Measurements from ENCODE around the gene KCP. TPM values are rescaled to one million over a fixed set of nuclear protein-coding genes. Genes with fewer than 3 reads are reported as not detected.

The KCP gene
- polyA plus RNA-seq, 1 donor (not counting 4 experiments of a cell fraction or from before 2014, with no cell fraction given) = not detected

DNA sequence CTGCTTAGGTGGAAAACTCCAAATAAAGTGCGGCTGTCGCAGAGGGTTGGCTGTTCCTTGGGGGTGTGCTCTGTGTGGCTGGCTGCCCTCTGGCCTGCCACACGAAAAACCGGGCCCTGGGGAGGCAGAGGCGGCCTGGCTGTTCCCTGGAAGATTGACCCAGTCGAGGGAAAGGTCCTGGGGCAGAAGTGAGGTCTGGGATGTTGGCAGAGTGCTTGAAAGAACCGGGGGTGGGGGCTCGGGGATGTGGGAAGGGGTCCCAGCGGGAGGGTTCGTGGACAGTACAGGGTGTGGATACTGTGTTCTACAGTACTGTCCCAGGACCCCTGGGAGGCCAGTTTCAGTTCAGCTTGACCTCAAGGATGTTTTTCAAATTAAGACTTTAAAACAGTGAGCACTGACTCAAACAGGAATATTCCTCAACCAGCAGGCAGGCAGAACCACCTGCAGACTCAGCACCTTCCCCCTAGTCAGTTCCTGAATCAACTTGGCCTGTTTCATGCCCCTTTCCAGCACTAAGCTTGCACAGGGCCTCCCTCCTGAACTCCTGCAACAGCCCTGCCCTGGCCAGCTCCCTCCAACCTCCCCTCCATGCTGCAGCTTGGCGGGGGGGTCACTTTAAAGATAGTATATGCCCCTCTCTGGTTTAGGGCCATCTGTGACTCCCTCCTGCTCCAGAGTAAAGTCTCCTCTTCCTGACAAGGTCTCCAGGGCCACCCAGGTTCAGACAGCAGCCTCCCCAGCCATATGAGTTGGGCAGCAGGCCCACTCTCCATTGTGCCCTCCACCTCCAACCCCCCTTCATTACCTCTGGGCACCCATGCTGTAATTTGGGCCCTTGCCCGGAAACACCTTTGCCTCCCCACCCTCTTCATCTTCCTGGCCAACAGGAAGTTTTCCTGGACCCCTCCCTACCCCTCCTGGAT lies 51.0 kb downstream of the KCP start:
- no peak overlapping the region for H3K4me3 ChIP-seq (ENCODE audit: control insufficient read depth in 2 of 3, extremely low read depth in 1 of 3, insufficient read depth in 2 of 3, low read depth in 1 of 3, low read length in 3 of 3)
- no peak overlapping the region for H2AFZ ChIP-seq (ENCODE audit: control insufficient read depth, low read length)
- no peak for FAIRE-seq
- H3K4me1 ChIP-seq (ENCODE audit: control insufficient read depth, extremely low read depth, insufficient read depth, low read length) = peaks cover 14% of the 10 kb centered on the region
- no peaks in the 10 kb centered on the region for H3K9me3 ChIP-seq (ENCODE audit: control insufficient read depth, low read depth, low read length)
- TF ChIP-seq EZH2 (IDR thresholded peaks at IDR 0.05; ENCODE audit: low read length) = no peak
- TF ChIP-seq, protein P1, sequence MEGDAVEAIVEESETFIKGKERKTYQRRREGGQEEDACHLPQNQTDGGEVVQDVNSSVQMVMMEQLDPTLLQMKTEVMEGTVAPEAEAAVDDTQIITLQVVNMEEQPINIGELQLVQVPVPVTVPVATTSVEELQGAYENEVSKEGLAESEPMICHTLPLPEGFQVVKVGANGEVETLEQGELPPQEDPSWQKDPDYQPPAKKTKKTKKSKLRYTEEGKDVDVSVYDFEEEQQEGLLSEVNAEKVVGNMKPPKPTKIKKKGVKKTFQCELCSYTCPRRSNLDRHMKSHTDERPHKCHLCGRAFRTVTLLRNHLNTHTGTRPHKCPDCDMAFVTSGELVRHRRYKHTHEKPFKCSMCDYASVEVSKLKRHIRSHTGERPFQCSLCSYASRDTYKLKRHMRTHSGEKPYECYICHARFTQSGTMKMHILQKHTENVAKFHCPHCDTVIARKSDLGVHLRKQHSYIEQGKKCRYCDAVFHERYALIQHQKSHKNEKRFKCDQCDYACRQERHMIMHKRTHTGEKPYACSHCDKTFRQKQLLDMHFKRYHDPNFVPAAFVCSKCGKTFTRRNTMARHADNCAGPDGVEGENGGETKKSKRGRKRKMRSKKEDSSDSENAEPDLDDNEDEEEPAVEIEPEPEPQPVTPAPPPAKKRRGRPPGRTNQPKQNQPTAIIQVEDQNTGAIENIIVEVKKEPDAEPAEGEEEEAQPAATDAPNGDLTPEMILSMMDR (optimal IDR thresholded peaks at IDR 0.05 in 1 of 3, IDR thresholded peaks at IDR 0.05 in 1 of 3, conservative IDR thresholded peaks at IDR 0.05 in 1 of 3; ENCODE audit: extremely low read depth in 1 of 3, insufficient read depth in 2 of 3, low read length in 3 of 3) = no peak
- H3K27me3 ChIP-seq (ENCODE audit: control insufficient read depth, extremely low read depth, insufficient read depth, low read length) = no peaks in the 10 kb centered on the region
- no peaks in the 10 kb centered on the region for H3K9me1 ChIP-seq (ENCODE audit: control insufficient read depth, extremely low read depth, insufficient read depth, low read length)
- no peaks in the 10 kb centered on the region for H4K20me1 ChIP-seq (ENCODE audit: control insufficient read depth, extremely low read depth, insufficient read depth, low read length)
- H3K36me3 ChIP-seq (ENCODE audit: control insufficient read depth in 2 of 2, extremely low read depth in 1 of 2, insufficient read depth in 2 of 2, low read length in 2 of 2) = peaks cover 0 to 1% of the 10 kb centered on the region in 2 experiments
- no peak overlapping the region for H3K4me2 ChIP-seq (ENCODE audit: control insufficient read depth, extremely low read depth, insufficient read depth, low read depth, low read length)
- dilution Hi-C loops (cut with MboI; ENCODE audit: extremely low pct_ligation_motif_present, low sequenced_read_pairs) = no loop called here
- no peak overlapping the region for H3K9ac ChIP-seq (ENCODE audit: control insufficient read depth, extremely low read depth, insufficient read depth, low read length)
- no peak overlapping the region for H3K27ac ChIP-seq (ENCODE audit: control insufficient read depth, insufficient read depth, low read length)
- no peak for DNase-seq (ENCODE audit: low read depth, low spot score)
- peaks cover 18% of the 10 kb centered on the region for H3K79me2 ChIP-seq (ENCODE audit: control insufficient read depth, insufficient read depth, low read length)

DNA sequence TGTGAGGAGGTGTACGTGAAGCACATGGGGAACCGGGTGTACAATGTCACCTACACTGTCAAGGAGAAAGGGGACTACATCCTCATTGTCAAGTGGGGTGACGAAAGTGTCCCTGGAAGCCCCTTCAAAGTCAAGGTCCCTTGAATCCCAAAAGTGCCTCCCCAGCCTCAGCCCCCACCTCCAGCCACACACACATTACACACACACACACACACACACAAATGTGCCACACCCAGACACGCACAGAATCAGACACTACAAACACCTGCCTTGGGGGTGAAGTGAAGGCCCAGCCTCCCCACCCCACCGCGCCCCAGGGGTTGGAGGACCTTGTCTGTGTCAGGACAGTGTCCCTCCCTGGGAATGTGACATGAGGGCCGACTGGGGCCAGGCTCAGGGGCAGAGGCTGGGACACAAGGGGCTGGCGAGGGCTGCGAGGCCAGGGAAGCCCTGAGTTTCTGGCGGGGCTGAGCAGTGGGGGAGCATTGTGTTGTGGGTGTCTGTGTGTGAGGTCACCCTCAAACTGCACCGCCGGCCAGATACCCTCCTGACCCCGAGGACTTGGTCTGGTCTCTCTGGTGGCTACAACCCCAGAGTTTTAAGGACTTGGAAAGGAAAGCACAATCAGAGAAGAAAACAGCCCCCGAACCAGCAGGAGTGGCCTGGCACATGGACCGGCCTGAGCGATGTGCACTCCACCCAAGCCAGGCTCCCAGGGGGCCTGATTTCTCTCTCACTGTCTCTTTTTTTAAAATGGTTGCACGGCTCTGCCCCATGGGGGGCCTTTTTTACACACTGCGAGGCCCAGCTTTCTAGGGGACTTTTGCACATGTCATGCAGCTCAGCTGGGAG lies 51.9 kb downstream of the KCP start:
- Histone ChIP-seq H3K4me3 (ENCODE audit: control insufficient read depth in 2 of 3, extremely low read depth in 1 of 3, insufficient read depth in 2 of 3, low read depth in 1 of 3, low read length in 3 of 3) (no peak overlapping the region), H3K4me2 (ENCODE audit: control insufficient read depth, extremely low read depth, insufficient read depth, low read depth, low read length) (no peak overlapping the region), H3K4me1 (ENCODE audit: control insufficient read depth, extremely low read depth, insufficient read depth, low read length) (peaks cover 6% of the 10 kb centered on the region), H3K36me3 (ENCODE audit: control insufficient read depth in 2 of 2, extremely low read depth in 1 of 2, insufficient read depth in 2 of 2, low read length in 2 of 2) (no peaks in the 10 kb centered on the region), H2AFZ (ENCODE audit: control insufficient read depth, low read length) (no peak overlapping the region), H3K79me2 (ENCODE audit: control insufficient read depth, insufficient read depth, low read length) (peaks cover 9% of the 10 kb centered on the region), H4K20me1 (ENCODE audit: control insufficient read depth, extremely low read depth, insufficient read depth, low read length) (no peaks in the 10 kb centered on the region), H3K27me3 (ENCODE audit: control insufficient read depth, extremely low read depth, insufficient read depth, low read length) (no peaks in the 10 kb centered on the region), H3K9ac (ENCODE audit: control insufficient read depth, extremely low read depth, insufficient read depth, low read length) (no peak overlapping the region), H3K27ac (ENCODE audit: control insufficient read depth, insufficient read depth, low read length) (no peak overlapping the region), H3K9me1 (ENCODE audit: control insufficient read depth, extremely low read depth, insufficient read depth, low read length) (no peaks in the 10 kb centered on the region), H3K9me3 (ENCODE audit: control insufficient read depth, low read depth, low read length) (no peaks in the 10 kb centered on the region)
- no peak for FAIRE-seq
- dilution Hi-C loops (cut with MboI; ENCODE audit: extremely low pct_ligation_motif_present, low sequenced_read_pairs) = no loop called here
- TF ChIP-seq EZH2 (IDR thresholded peaks at IDR 0.05; ENCODE audit: low read length) = no peak
- TF ChIP-seq, protein P1 (optimal IDR thresholded peaks at IDR 0.05 in 1 of 3, IDR thresholded peaks at IDR 0.05 in 1 of 3, conservative IDR thresholded peaks at IDR 0.05 in 1 of 3; ENCODE audit: extremely low read depth in 1 of 3, insufficient read depth in 2 of 3, low read length in 3 of 3) = no peak
- DNase-seq (ENCODE audit: low read depth, low spot score) = no peak

All from keratinocyte (primary cell).